Measurements from ENCODE around the gene GAS6. TPM values are rescaled to one million over a fixed set of nuclear protein-coding genes. Genes with fewer than 3 reads are reported as not detected.

GAS6 gene
- polyA plus RNA-seq, 1 donor from 2014 or later: 52.4 TPM

GRCh38 chr13:113902986-113903775 is 39.3 kb upstream of the GAS6 start:
- Histone ChIP-seq H3K79me2 (replicated peaks; ENCODE audit: insufficient read depth, low read length) (no peaks in the 10 kb centered on the region), H3F3A (ENCODE audit: insufficient read depth, low read length, poor library complexity, severe bottlenecking) (no peaks in the 10 kb centered on the region), H3K27ac (ENCODE audit: low read length) (no peak overlapping the region), H3K36me3 (ENCODE audit: insufficient read depth, low read length) (no peaks in the 10 kb centered on the region), H3K9me2 (ENCODE audit: insufficient read depth, low read length) (no peaks in the 10 kb centered on the region), H3K4me2 (ENCODE audit: low read length) (no peak overlapping the region), H3K27me3 (ENCODE audit: insufficient read depth, low read depth, low read length) (no peaks in the 10 kb centered on the region), H3K4me3 (ENCODE audit: low read length) (no peak overlapping the region), H3K9ac (ENCODE audit: low read length) (no peak overlapping the region), H2AFZ (ENCODE audit: low read depth, low read length) (no peak overlapping the region), H4K20me1 (ENCODE audit: insufficient read depth) (no peaks in the 10 kb centered on the region), H3K9me3 (ENCODE audit: low read length) (no peaks in the 10 kb centered on the region)
- TF ChIP-seq TAF1 (IDR thresholded peaks at IDR 0.05; ENCODE audit: low read depth) (no peak), SMC3 (conservative IDR thresholded peaks at IDR 0.05; ENCODE audit: poor library complexity) (no peak), EZH2 (IDR thresholded peaks at IDR 0.05; ENCODE audit: borderline replicate concordance, insufficient read depth, low read length, poor library complexity, severe bottlenecking) (no peak), MXI1 (conservative IDR thresholded peaks at IDR 0.05; ENCODE audit: poor library complexity, severe bottlenecking) (no peak), EP300 (conservative IDR thresholded peaks at IDR 0.05; ENCODE audit: poor library complexity, severe bottlenecking) (no peak), CTCF (IDR thresholded peaks at IDR 0.05; ENCODE audit: poor library complexity, severe bottlenecking) (no peak), RAD21 (conservative IDR thresholded peaks at IDR 0.05) (no peak), POLR2AphosphoS5 (IDR thresholded peaks at IDR 0.05) (no peak), REST (IDR thresholded peaks at IDR 0.05; ENCODE audit: borderline replicate concordance) (no peak)

- Histone ChIP-seq H3K36me3 (ENCODE audit: insufficient read depth, low read length) (no peaks in the 10 kb centered on the region), H3K79me2 (replicated peaks; ENCODE audit: insufficient read depth, low read length) (no peaks in the 10 kb centered on the region), H3K9me3 (ENCODE audit: low read length) (no peaks in the 10 kb centered on the region), H3K9me2 (ENCODE audit: insufficient read depth, low read length) (no peaks in the 10 kb centered on the region), H3K27me3 (ENCODE audit: insufficient read depth, low read depth, low read length) (no peaks in the 10 kb centered on the region), H3K4me2 (ENCODE audit: low read length) (no peak overlapping the region), H3K9ac (ENCODE audit: low read length) (no peak overlapping the region), H3K4me3 (ENCODE audit: low read length) (no peak overlapping the region), H3K27ac (ENCODE audit: low read length) (no peak overlapping the region), H2AFZ (ENCODE audit: low read depth, low read length) (no peak overlapping the region), H3F3A (ENCODE audit: insufficient read depth, low read length, poor library complexity, severe bottlenecking) (no peaks in the 10 kb centered on the region), H4K20me1 (ENCODE audit: insufficient read depth) (no peaks in the 10 kb centered on the region)
- TF ChIP-seq SMC3 (conservative IDR thresholded peaks at IDR 0.05; ENCODE audit: poor library complexity) (no peak), EZH2 (IDR thresholded peaks at IDR 0.05; ENCODE audit: borderline replicate concordance, insufficient read depth, low read length, poor library complexity, severe bottlenecking) (no peak), RAD21 (conservative IDR thresholded peaks at IDR 0.05) (no peak), REST (IDR thresholded peaks at IDR 0.05; ENCODE audit: borderline replicate concordance) (no peak), MXI1 (conservative IDR thresholded peaks at IDR 0.05; ENCODE audit: poor library complexity, severe bottlenecking) (no peak), POLR2AphosphoS5 (IDR thresholded peaks at IDR 0.05) (no peak), CTCF (IDR thresholded peaks at IDR 0.05; ENCODE audit: poor library complexity, severe bottlenecking) (no peak), TAF1 (IDR thresholded peaks at IDR 0.05; ENCODE audit: low read depth) (no peak), EP300 (conservative IDR thresholded peaks at IDR 0.05; ENCODE audit: poor library complexity, severe bottlenecking) (no peak)
These were observed 38.6 kb upstream of the GAS6 start for GRCh38 chr13:113902481-113902880.
